NCI-H2171 (cell line): Measurements from ENCODE around the gene TMEM45A.
"Not testable (repeated sequence)": the region's sequence is repeated elsewhere in the genome, so short reads cannot be mapped to it uniquely, and the experiment has no call there.

Source experiments
- DNase-seq: peaks from one replicate; lab custom pipeline; 2025; lab: John Stamatoyannopoulos, UW

TMEM45A gene

GRCh38 chr3:100533176-100533575, 40.8 kb downstream of the TMEM45A start:
- DNase-seq = no peak

DNA sequence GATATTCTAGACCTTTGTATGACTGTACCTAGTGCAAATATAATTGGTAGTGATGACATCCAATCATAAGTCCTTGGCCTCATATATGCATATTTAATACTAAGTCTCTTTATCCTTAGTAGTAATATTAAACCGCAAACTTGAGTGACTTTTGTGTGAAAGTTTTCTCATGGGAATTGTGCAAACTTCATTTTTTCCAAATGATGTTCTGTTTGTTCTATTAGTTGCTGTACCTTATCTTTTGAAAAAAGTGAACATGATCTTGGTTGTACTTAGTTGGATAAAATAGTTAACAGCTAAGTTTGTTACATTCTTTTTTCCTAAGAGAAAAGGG, 43.2 kb downstream of the TMEM45A start:
- DNase-seq = no peak

GRCh38 chr3:100536093-100536492, 43.7 kb downstream of the TMEM45A start:
- no peak for DNase-seq

- no peak for DNase-seq
These were observed 45.4 kb downstream of the TMEM45A start for GRCh38 chr3:100537646-100538338.

GRCh38 chr3:100538339-100538706, 45.9 kb downstream of the TMEM45A start:
- DNase-seq = no peak

GRCh38 chr3:100540791-100541334, 48.4 kb downstream of the TMEM45A start:
- DNase-seq = no peak

- not testable (repeated sequence) for DNase-seq
These were observed 49.0 kb downstream of the TMEM45A start for GRCh38 chr3:100541428-100541827.

- DNase-seq = no peak
These were observed 53.0 kb downstream of the TMEM45A start for GRCh38 chr3:100545371-100545770.

DNA sequence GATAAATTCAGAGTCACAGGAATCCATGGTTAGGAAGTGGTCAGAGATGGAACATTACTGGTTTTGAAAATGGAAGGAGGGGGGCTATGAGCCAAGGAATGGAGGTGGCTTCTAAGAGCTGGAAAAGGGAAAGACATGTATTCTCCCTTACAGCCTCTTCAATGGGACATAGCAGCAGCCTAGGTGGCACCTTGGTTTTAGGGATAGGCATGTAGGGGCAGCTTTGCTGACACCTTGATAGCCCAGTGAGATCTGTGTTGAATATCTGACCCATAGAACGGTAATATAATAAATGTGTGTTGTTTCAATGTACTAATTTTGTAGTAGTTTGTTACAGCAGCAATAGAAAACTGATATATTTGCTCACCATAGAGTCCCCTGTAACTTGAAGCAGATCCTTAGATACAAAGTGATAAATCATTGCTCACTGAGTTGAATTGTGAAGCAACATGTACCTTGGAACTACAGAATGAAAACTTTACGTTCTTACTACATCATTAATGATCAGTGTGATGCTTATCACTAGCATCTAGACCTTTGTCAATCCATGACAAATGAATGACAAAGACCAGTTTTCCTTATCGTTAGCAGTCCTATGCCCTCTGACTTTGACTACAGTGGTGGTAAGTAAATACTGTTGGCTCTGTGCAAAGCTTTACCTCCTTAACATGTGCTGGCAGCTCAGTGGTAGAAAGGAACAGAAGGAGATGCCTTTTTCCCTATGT, 53.8 kb downstream of the TMEM45A start:
- DNase-seq = no peak

DNA sequence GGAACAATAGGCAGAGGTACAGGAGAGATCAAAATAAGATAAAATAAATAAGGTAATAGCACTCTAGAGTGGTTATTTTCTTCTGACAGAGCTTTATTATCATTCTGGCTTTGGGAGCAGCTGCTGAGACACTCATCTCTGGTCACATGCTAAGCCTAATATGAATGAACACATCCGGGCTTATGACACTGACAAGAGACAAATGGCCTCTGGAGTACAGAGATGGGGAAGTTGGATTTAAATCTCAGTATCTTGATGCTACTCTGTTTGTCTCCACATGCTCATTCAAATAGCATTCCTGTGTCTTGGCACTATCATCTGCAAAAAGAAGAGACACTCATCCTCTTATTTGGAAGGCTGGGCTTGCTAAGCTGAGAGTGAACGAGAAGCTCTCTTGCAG, 55.6 kb downstream of the TMEM45A start:
- DNase-seq = no peak

GRCh38 chr3:100553618-100554372, 61.4 kb downstream of the TMEM45A start:
- no peak for DNase-seq

GRCh38 chr3:100554373-100554676, 61.9 kb downstream of the TMEM45A start:
- no peak for DNase-seq

- DNase-seq = no peak
These were observed 64.4 kb downstream of the TMEM45A start for GRCh38 chr3:100556673-100557310.

DNA sequence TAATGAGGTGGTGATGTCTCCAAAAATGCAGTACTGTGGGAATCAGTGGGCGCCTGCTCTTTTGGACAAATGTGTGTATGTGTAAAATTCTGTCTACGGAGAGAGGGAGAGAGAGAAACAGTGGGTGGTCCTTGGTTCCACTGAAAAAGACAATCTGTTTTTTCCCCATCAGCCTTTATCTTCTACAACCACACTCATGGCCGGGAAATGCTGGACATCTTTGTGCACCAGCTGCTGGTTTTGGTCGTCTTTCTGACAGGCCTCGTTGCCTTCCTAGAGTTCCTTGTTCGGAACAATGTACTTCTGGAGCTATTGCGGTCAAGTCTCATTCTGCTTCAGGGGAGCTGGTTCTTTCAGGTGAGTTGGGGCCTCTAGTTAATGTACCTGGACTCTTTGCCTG, 65.8 kb downstream of the TMEM45A start:
- DNase-seq = no peak

DNA sequence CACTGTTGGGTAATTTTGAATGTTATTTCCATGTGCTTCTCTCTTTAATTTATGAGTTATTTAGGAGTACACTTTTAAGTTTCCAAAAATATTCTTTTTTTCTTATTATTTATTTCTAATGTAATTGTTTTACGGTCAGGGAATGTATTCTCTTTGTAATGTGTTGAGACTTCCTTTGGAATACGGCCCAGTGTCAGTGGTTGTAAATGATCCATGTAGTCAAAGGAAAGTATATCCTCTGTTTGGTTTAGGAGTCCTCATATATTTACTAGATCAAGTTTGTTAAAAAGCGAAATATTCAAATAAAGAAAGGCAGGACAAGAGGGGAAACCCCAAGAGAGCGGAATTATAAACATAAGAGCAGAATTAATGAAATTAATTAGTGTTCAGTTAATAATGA, 68.0 kb downstream of the TMEM45A start:
- no peak for DNase-seq

DNA sequence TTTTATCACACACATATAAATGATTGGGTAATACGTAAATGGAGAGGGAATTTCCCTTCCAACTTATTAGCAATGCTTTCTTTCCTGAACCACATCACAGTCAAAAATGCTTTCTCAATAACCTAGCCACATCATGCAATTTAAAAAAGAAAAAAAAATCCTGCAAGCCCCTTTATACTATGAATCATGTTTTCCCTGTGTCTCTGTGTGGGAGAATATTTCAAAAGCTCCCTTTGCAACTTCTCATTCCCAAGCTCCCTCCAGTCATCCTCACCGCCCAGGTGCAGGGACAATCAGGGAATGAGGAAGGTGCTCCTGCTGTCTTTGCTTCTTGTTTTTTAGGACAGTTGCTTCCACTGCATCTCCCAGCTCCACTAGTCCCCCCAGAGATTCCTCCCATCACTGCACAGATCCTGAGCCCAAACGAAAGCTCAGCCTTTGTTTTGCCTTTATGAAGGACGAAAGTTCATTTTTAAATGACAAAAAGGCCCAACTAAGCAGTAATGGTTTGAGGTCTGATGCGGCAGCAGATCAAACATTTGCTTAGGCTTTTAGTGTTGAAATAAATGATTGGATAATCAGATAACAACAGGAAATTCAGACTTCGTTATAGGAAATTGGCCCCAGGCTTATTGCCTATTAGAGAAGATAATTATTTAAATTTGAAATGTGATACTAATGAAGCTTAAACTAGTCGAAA, 69.2 kb downstream of the TMEM45A start:
- DNase-seq = no peak

- DNase-seq = no peak
These were observed 69.9 kb downstream of the TMEM45A start for GRCh38 chr3:100562224-100562857.

- no peak for DNase-seq
These were observed 70.8 kb downstream of the TMEM45A start for GRCh38 chr3:100563228-100563627.

DNA sequence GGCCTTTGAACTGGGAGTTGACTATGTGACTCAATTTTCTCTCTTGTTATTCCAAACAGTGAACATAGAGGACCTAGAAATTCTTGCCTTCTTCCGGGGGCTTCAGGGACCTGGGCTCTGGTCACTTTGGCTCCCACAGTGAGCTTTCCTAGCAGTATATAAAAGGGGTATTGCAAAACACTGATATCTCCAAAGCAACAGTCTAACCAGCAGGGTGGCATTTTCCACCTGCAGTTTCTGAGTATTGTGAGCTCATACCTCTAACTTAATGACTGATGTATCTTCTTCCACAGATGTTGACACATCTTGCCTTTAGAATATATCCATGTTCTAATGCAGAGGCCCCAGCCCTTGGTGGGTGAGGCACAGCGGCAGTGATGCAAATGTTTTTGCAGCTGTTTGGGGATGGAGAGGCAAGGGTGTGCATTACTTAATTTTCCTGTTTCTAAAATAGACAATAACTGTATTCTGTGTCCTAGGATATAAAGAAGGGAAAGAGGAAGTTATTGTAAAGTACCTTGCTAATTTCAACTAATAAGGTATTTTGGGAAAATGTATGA, 71.3 kb downstream of the TMEM45A start:
- no peak for DNase-seq

DNA sequence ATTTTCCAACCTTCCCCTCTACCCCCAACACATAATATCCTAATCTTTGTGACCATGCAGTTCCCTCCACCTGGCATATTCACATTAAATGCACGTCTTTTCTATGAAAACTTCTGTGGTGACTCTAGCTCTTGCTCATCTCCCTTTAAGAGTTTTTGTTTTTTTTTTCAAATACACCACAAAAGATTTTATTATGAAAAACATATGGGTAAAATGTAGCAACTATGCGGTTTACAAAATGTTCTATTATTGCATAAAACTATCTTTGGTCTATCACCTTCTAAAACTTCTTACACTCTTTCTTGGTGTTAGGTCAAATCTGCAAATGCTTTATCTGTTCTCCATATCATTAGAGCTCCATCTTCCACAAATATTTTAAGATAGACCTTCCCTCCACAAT, 78.4 kb downstream of the TMEM45A start:
- no peak for DNase-seq

DNA sequence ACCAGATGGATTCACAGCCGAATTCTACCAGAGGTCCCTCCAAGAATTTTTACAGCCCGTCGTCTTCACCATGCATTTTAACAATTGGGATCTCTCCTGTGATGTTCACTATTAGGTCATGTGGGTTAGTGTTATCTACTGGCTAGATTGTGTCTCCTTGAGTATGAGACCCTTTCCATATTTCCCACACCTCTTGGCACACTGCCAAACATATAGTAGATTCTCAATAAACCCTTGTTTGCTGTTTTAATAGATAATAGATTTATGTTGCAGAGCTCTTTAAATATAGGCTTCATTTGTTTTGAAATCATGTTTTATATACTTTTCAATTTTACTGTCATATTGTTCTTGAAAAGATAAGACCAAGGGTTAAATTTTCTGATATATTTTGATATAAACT, 82.1 kb downstream of the TMEM45A start:
- DNase-seq = no peak
